IMR-90 (cell line): ENCODE data around the gene NABP1. TPM values are rescaled to one million over a fixed set of nuclear protein-coding genes. Genes with fewer than 3 reads are reported as not detected.

Experiments used
- ATAC-seq: fragments of 200-7000 bp; cut with Tn5 transposase; 2 replicates; pipeline ENCODE4 v1.9.1; 2020; ENCODE audit warnings: low read depth, mild to moderate bottlenecking, moderate library complexity
- BruUV-seq: library from RNA; stranded (reverse); fragments of 400-500 nt; replicated peaks from 2 replicates; lab custom pipeline; 2021; lab: Mats Ljungman, UMichigan
- CTCF ChIA-PET: fragments of 300-600 bp; formaldehyde crosslinking; extraction: SDS; loops from one replicate; lab custom pipeline; 2021; ENCODE audit warnings: antibody characterized with exemption; lab: Yijun Ruan, JAX
- POLR2A ChIA-PET: fragments of 300-600 bp; sonication (Branson Sonifier 250); formaldehyde crosslinking; loops from one replicate; lab custom pipeline; 2022; ENCODE audit warnings: antibody characterized with exemption; ENCODE audit not compliant: unreplicated experiment; lab: Charles Lee
- DNase-seq: peaks from one replicate; pipeline ENCODE4 v3.0.0; 2013
- H2AFZ ChIP-seq: replicated peaks from 2 replicates; pipeline ENCODE3; 2013; ENCODE audit warnings: low read length, mild to moderate bottlenecking; ENCODE audit not compliant: poor library complexity
- H2AK5ac ChIP-seq: 2 replicates; pipeline ENCODE4 v1.6.1; 2013; ENCODE audit warnings: low read depth, low read length, inconsistent platforms
- H2AK9ac ChIP-seq: replicated peaks from 2 replicates; pipeline ENCODE3; 2013; ENCODE audit warnings: mild to moderate bottlenecking, low read depth, low read length, moderate library complexity; ENCODE audit not compliant: poor library complexity
- H2BK120ac ChIP-seq: 2 replicates; pipeline ENCODE4 v1.6.1; 2013; ENCODE audit warnings: low read depth, low read length, inconsistent platforms
- H2BK15ac ChIP-seq: 3 replicates; pipeline ENCODE4 v1.6.1; 2013; ENCODE audit warnings: low read depth, low read length, inconsistent platforms
- H2BK20ac ChIP-seq: 2 replicates; pipeline ENCODE4 v1.6.1; 2013; ENCODE audit warnings: low read depth, mild to moderate bottlenecking, inconsistent platforms, low read length, moderate library complexity
- H2BK5ac ChIP-seq: 2 replicates; pipeline ENCODE4 v1.6.1; 2013; ENCODE audit warnings: mild to moderate bottlenecking, low read depth, low read length, inconsistent platforms; ENCODE audit not compliant: poor library complexity, severe bottlenecking
- H3K14ac ChIP-seq: replicated peaks from 2 replicates; pipeline ENCODE4 v1.6.1; 2013; ENCODE audit warnings: low read depth, low read length, inconsistent platforms
- H3K18ac ChIP-seq: 2 replicates; pipeline ENCODE4 v1.6.1; 2013; ENCODE audit warnings: low read depth, low read length, control low read depth
- H3K23ac ChIP-seq: 2 replicates; pipeline ENCODE4 v1.6.1; 2013; ENCODE audit warnings: low read depth, low read length, inconsistent platforms
- H3K27ac ChIP-seq: 2 replicates; pipeline ENCODE4 v1.5.1; 2013; ENCODE audit warnings: mild to moderate bottlenecking, control low read depth, low read length; ENCODE audit not compliant: insufficient read depth
- H3K27me3 ChIP-seq: 2 replicates; pipeline ENCODE4 v1.6.1; 2013; ENCODE audit warnings: low read length; ENCODE audit not compliant: control insufficient read depth, insufficient read depth
- H3K36me3 ChIP-seq: 2 replicates; pipeline ENCODE4 v1.6.1; 2013; ENCODE audit warnings: low read length, mixed read lengths; ENCODE audit not compliant: control insufficient read depth, insufficient read depth
- H3K4ac ChIP-seq: 2 replicates; pipeline ENCODE4 v1.6.1; 2013; ENCODE audit warnings: low read depth, low read length, inconsistent platforms
- H3K4me1 ChIP-seq: 2 replicates; pipeline ENCODE4 v1.6.1; 2013; ENCODE audit warnings: low read length, mixed read lengths; ENCODE audit not compliant: control insufficient read depth, insufficient read depth
- H3K4me2 ChIP-seq: 2 replicates; pipeline ENCODE4 v1.6.1; 2013; ENCODE audit warnings: low read depth, mild to moderate bottlenecking, control low read depth, low read length, moderate library complexity
- H3K4me3 ChIP-seq: 2 replicates; pipeline ENCODE4 v1.5.1; 2013; ENCODE audit warnings: low read depth, mild to moderate bottlenecking, control low read depth, low read length, moderate library complexity; ENCODE audit not compliant: insufficient read depth
- H3K56ac ChIP-seq: 2 replicates; pipeline ENCODE4 v1.6.1; 2013; ENCODE audit warnings: low read length, inconsistent platforms; ENCODE audit not compliant: insufficient read depth; ENCODE audit errors: extremely low read depth
- H3K79me1 ChIP-seq, 2 experiments: 2 replicates each; pipeline ENCODE4 v1.6.1; 2013; ENCODE audit warnings: low read length in 2 of 2, inconsistent platforms in 1 of 2, low read depth in 1 of 2
- H3K9ac ChIP-seq: 2 replicates; pipeline ENCODE4 v1.6.1; 2013; ENCODE audit warnings: low read depth, low read length, control low read depth
- H3K9me1 ChIP-seq: 2 replicates; pipeline ENCODE4 v1.6.1; 2013; ENCODE audit warnings: low read length, inconsistent platforms; ENCODE audit not compliant: insufficient read depth
- H3K9me3 ChIP-seq: 2 replicates; pipeline ENCODE4 v1.6.1; 2013; ENCODE audit warnings: low read length; ENCODE audit not compliant: control insufficient read depth, insufficient read depth
- H4K20me1 ChIP-seq: 2 replicates; pipeline ENCODE4 v1.6.1; 2013; ENCODE audit warnings: low read length, inconsistent platforms; ENCODE audit not compliant: insufficient read depth
- H4K5ac ChIP-seq: 2 replicates; pipeline ENCODE4 v1.6.1; 2013; ENCODE audit warnings: mild to moderate bottlenecking, low read depth, low read length, control low read depth
- H4K8ac ChIP-seq, 2 experiments: 2 replicates each; pipeline ENCODE4 v1.6.1; 2013; ENCODE audit warnings: low read depth in 2 of 2, low read length in 2 of 2, control low read depth in 1 of 2, inconsistent platforms in 1 of 2
- H4K91ac ChIP-seq: 2 replicates; pipeline ENCODE4 v1.6.1; 2013; ENCODE audit warnings: low read depth, low read length, inconsistent platforms; ENCODE audit not compliant: insufficient read depth
- CHD1 ChIP-seq: IDR thresholded peaks from 2 replicates; pipeline ENCODE4 v1.6.1; 2012; ENCODE audit warnings: low read depth, low read length, improper control_type of control experiment
- MXI1 ChIP-seq: IDR thresholded peaks from 2 replicates; pipeline ENCODE4 v1.6.1; 2012; ENCODE audit warnings: low read depth, mild to moderate bottlenecking, low read length, moderate library complexity, borderline replicate concordance
- WGBS, 2 experiments: methylation state at CpG; one replicate each; pipeline versions ENCODE4 v1.1.5 to v1.1.7; 2013; ENCODE audit warnings: missing lambda C conversion rate in 2 of 2; ENCODE audit not compliant: insufficient read length in 1 of 2; ENCODE audit errors: extremely low coverage in 2 of 2; 5-methylcytosine and 5-hydroxymethylcytosine counted together
- dilution Hi-C: fragments of 300-500 bp; cut with HindIII; formaldehyde crosslinking; loops from one replicate; pipeline ENCODE4 v1.14.3; 2018; ENCODE audit warnings: low sequenced_read_pairs; ENCODE audit not compliant: unreplicated experiment
- in situ Hi-C: fragments of 300-500 bp; cut with MboI; formaldehyde crosslinking; loops from 3 replicates; pipeline ENCODE4 v1.14.3; 2019; ENCODE audit warnings: low sequenced_read_pairs, inconsistent platforms, mixed read lengths
- intact Hi-C: fragments of 100-400 bp; cut with micrococcal nuclease; formaldehyde crosslinking; loops from 2 replicates; pipeline ENCODE4 v1.10.0; 2022
- polyA plus RNA-seq, 3 experiments: library from polyadenylated mRNA; depleted of rRNA; stranded (reverse); fragments of >200 nt; gene quantifications; 2 replicates each; pipeline ENCODE4 v1.2.3, GENCODE V29; 2012; ENCODE audit warnings: low replicate concordance in 1 of 3
- total RNA-seq: library from RNA; depleted of rRNA; stranded (reverse); fragments of >200 nt; gene quantifications from 2 replicates; pipeline ENCODE4 v1.2.3, GENCODE V29; 2012

The NABP1 gene
- total and polyA plus RNA-seq, 2 of the 4 experiments (the other 2 are of a cell fraction), result 57.7 to 73.3 TPM

DNA sequence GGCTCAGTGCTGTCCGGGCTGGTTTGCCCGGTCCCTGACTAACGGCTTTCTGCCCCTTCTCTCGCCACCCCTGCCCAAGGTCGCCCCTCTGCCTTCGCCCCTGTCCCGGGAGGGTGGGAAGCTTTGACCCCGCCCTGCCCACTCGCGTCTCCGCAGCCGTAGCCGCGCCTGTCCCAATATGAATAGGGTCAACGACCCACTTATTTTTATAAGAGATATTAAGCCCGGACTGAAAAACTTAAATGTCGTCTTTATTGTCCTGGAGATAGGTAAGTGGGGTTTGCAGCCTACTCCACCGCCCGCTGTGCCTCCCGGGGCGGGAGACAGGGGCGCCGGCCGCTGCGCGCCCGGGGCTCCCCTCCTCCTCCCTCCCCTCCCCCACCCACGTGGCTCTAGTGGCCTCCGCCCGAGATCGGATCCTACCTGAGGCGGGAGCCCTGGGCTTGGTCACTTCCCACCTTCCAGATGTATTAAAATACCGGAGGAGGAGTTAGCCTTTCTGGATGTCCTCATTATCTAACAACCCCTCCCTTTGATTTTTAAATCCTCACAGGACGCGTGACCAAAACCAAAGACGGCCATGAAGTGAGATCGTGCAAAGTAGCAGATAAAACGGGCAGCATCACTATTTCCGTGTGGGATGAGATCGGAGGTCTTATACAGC, 633 bp downstream of the NABP1 start:
- TF ChIP-seq CHD1 (no peak; the same call in none of the 2 replicates), MXI1 (peak; percentile 54; the same call in 1 of the 2 replicates)
- H2BK15ac ChIP-seq, result peak overlapping the region; percentile 33; the same call in 1 of the 3 replicates
- H4K20me1 ChIP-seq, result peaks cover 4% of the 10 kb centered on the region; the same call in 1 of the 2 replicates
- H3K18ac ChIP-seq, result peak overlapping the region; percentile 87
- H3K14ac ChIP-seq, result peak overlapping the region; percentile 93
- H3K23ac ChIP-seq, result peak overlapping the region; percentile 94
- H3K9ac ChIP-seq, result peak overlapping the region; percentile 85
- H2AFZ ChIP-seq, result peak overlapping the region; percentile 28
- 0 out of 2 replicates have a peak, but pooled peaks have one; percentile 0 for ATAC-seq
- H3K36me3 ChIP-seq, result peaks cover 9% of the 10 kb centered on the region
- peak overlapping the region; percentile 90 for H4K5ac ChIP-seq
- peak overlapping the region; percentile 98 for H2AK9ac ChIP-seq
- peak overlapping the region; percentile 93 for H3K4ac ChIP-seq
- peak overlapping the region; percentile 73 for H3K4me3 ChIP-seq
- H4K8ac ChIP-seq, result peak overlapping the region; percentile 90 to 91
- peak overlapping the region; percentile 89 for H4K91ac ChIP-seq
- no peaks in the 10 kb centered on the region for H3K9me3 ChIP-seq
- no peaks in the 10 kb centered on the region; the same call in 1 of the 2 replicates for H3K9me1 ChIP-seq
- H3K79me1 ChIP-seq, result peaks cover 4 to 30% of the 10 kb centered on the region in 2 experiments; a peak in 2 of 4 replicates
- WGBS, 2 experiments, result 17% methylated on average over 3 of the region's 40 CpGs; no CpG with 5 or more reads in 1 of the 2 experiments
- H3K56ac ChIP-seq, result peak overlapping the region; percentile 91
- H2BK5ac ChIP-seq, result peak overlapping the region; percentile 96
- peaks cover 5% of the 10 kb centered on the region; the same call in 1 of the 2 replicates for H3K4me1 ChIP-seq
- H2BK20ac ChIP-seq, result no peak overlapping the region
- in situ Hi-C loops (no loop called here), intact Hi-C loops (no loop called here), dilution Hi-C loops (no loop called here)
- ChIA-PET POLR2A (interaction anchor here (0.5 to 3.4 kb wide), 22 partner anchors 7 to 414 kb away, joined by 3 to 57 read pairs (median 6); no protein-coding TSS in a partner anchor), CTCF (interaction anchor here (1.3 kb wide), 1 partner anchor 16 kb away, joined by 3 read pairs; no protein-coding TSS in a partner anchor)
- peak overlapping the region; percentile 74 for H2AK5ac ChIP-seq
- H3K27ac ChIP-seq, result peak overlapping the region; percentile 86
- no peaks in the 10 kb centered on the region for H3K27me3 ChIP-seq
- no peak for DNase-seq
- peak overlapping the region; percentile 98 for H3K4me2 ChIP-seq
- BruUV-seq, result TSS peak; percentile 85
- H2BK120ac ChIP-seq, result peak overlapping the region; percentile 62; the same call in 1 of the 2 replicates
